Nephron progenitor cell (in vitro differentiated cells): ENCODE results near the gene SYNE2.

Source experiments
- DNase-seq: peaks from one replicate; pipeline ENCODE4 v3.0.0; 2021
- H3K27ac Mint-ChIP-seq: 2 replicates; pipeline ENCODE4 v1.8.0; 2021; ENCODE audit warnings: mild to moderate bottlenecking, moderate library complexity, mixed read lengths
- H3K27me3 Mint-ChIP-seq: 2 replicates; pipeline ENCODE4 v1.8.0; 2021; ENCODE audit warnings: mild to moderate bottlenecking, low read depth, mixed read lengths; ENCODE audit not compliant: poor library complexity
- H3K36me3 Mint-ChIP-seq: 2 replicates; pipeline ENCODE4 v1.8.0; 2021; ENCODE audit warnings: low read depth, mixed read lengths
- H3K4me1 Mint-ChIP-seq: 2 replicates; pipeline ENCODE4 v1.8.0; 2021; ENCODE audit warnings: mixed read lengths
- H3K4me3 Mint-ChIP-seq: 2 replicates; pipeline ENCODE4 v1.8.0; 2021; ENCODE audit warnings: mild to moderate bottlenecking, moderate library complexity, mixed read lengths
- H3K9me3 Mint-ChIP-seq: 2 replicates; pipeline ENCODE4 v1.8.0; 2021; ENCODE audit warnings: mild to moderate bottlenecking, moderate library complexity, mixed read lengths
- TF ChIP-seq, protein P1 (sequence below): fragments of 200-600 bp; sonication (generic); IDR thresholded peaks from 2 replicates; pipeline ENCODE4 v1.5.0; 2021; ENCODE audit warnings: antibody characterized with exemption

Gene SYNE2

DNA sequence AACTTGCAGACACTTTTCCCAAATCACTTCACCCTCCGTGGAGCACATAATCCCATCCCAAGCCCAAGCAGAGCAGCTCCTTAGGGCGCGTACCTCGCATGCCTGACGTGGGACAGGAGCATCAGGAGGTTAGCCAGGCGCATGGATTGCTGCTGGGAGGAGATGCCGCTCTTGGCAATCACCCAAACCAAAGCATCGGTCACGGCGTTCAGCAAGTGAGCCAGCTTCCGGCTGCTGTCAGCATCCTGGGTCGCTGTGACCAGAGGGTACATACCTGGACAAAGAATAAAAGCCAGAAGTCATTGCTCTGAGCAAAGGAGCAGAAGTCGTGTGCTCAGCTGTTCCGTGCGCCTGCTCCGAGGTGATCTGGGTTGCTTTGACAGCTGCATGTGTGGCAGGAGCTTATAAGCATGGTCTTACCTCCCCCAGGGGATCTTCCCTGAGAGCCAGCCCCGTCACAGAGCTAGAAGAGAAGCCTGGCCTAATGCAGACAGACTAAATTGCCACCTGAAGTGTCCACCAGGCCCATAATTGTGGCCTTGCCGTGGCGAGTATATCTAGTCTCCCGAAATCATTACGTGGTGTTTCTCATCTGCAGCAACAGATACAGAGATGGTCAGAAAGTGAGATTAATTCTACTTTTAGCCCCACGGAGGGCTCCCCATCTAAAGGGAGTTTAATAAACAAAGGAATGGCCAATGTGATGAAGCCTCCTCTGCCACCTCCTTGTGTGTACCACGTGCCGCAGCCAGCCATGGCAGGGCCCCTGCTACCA is 382.3 kb downstream of the SYNE2 start:
- TF ChIP-seq, protein P1, sequence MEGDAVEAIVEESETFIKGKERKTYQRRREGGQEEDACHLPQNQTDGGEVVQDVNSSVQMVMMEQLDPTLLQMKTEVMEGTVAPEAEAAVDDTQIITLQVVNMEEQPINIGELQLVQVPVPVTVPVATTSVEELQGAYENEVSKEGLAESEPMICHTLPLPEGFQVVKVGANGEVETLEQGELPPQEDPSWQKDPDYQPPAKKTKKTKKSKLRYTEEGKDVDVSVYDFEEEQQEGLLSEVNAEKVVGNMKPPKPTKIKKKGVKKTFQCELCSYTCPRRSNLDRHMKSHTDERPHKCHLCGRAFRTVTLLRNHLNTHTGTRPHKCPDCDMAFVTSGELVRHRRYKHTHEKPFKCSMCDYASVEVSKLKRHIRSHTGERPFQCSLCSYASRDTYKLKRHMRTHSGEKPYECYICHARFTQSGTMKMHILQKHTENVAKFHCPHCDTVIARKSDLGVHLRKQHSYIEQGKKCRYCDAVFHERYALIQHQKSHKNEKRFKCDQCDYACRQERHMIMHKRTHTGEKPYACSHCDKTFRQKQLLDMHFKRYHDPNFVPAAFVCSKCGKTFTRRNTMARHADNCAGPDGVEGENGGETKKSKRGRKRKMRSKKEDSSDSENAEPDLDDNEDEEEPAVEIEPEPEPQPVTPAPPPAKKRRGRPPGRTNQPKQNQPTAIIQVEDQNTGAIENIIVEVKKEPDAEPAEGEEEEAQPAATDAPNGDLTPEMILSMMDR = no peak
- H3K4me1 Mint-ChIP-seq = peaks cover 10% of the 10 kb centered on the region
- peak overlapping the region; percentile 52 for H3K27ac Mint-ChIP-seq
- H3K4me3 Mint-ChIP-seq = no peak overlapping the region
- no peaks in the 10 kb centered on the region for H3K9me3 Mint-ChIP-seq
- DNase-seq = no peak
- H3K36me3 Mint-ChIP-seq = peaks cover 22% of the 10 kb centered on the region
- H3K27me3 Mint-ChIP-seq = no peaks in the 10 kb centered on the region

DNA sequence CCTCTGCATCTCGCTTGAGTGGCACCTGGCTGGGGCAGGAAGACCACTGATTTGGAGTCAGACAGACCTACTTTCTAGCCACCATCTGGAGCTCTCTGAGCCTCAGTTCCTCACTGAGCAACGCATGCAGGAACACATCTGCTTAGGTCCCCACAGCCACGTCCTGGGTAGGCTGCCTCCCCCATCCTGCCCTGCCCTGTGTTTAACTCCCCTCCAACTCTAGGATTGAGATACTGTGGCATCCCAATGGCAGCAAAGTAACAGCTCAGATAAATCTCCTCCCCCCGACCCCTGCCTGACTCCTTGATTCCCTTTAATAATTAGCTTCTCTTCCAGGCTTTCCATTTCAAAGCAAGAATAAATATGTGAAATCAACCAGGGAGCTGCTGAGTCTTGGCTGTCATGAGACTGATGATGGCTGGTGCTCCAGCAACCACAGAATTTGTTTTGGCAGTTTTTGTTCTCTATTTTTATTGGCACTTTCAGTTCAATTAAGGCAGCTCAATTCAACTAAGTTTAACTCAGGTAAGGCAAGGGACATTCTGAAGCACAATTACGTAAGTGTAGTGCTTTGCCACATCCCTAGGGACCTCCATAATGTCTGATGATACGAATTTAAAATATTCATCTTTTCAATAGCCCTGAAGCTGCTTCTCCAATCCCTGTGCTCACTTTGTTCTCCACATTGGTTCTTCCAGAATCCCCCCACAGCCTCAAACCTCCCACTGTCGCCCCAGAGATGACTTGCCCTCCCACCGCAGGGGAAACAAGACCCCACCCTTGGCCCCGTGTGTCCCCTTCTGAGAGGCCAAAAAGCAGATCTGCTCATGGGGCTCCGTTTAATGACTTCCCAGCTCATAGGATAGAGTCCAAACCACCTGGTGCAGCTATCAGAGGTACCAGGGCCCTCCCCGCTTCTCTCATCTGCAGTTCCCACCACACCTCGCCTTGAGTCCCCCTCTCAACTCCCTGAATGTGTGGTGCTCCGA is 383.1 kb downstream of the SYNE2 start:
- DNase-seq = no peak
- Mint-ChIP-seq H3K36me3 (peaks cover 17% of the 10 kb centered on the region), H3K27ac (no peak overlapping the region), H3K9me3 (no peaks in the 10 kb centered on the region), H3K27me3 (no peaks in the 10 kb centered on the region), H3K4me1 (peaks cover 10% of the 10 kb centered on the region), H3K4me3 (no peak overlapping the region)
- TF ChIP-seq, protein P1 = no peak

DNA sequence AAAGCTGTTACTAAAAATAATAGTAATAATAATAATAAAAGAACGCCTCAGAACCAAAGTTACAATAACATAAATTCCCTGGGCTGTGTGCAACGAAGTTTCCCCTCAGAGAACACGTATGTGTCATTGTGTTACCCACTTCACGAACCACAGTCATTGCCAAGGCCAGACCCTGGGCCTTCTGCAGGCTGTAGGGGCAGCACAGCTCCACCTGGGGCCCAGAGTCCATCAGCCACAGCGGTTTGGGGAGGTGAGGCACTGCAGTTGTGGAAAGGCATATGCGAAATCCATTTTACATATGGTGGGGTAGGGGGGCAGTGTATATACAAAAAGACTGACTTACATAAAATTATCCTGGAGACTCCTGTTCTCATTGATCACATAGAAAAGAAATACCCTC is 385.2 kb downstream of the SYNE2 start:
- H3K4me3 Mint-ChIP-seq = no peak overlapping the region
- H3K4me1 Mint-ChIP-seq = peaks cover 10% of the 10 kb centered on the region
- TF ChIP-seq, protein P1 = no peak
- H3K9me3 Mint-ChIP-seq = peaks cover 6% of the 10 kb centered on the region
- H3K36me3 Mint-ChIP-seq = no peaks in the 10 kb centered on the region
- H3K27ac Mint-ChIP-seq = no peak overlapping the region
- H3K27me3 Mint-ChIP-seq = no peaks in the 10 kb centered on the region
- DNase-seq = no peak

DNA sequence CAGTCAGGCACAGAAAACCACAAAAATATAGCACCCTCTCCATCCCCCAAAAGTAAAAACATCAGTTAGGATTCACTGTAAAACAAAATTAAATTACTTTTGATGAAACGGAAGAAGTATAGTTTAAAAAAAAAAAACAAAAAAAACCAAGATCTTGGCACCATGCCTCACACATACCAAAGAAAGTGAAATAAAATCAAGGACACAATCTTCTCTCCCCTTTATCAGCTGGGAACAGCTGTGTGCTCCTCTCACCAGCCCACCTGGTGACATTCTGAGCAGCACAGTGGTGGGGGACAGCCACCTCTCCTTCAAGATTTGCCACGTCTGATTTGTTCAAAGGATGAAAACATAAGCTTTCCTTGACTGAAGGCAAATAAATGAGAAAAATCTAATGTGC is 385.8 kb downstream of the SYNE2 start:
- peaks cover 6% of the 10 kb centered on the region for H3K9me3 Mint-ChIP-seq
- peaks cover 10% of the 10 kb centered on the region for H3K4me1 Mint-ChIP-seq
- H3K4me3 Mint-ChIP-seq = no peak overlapping the region

DNA sequence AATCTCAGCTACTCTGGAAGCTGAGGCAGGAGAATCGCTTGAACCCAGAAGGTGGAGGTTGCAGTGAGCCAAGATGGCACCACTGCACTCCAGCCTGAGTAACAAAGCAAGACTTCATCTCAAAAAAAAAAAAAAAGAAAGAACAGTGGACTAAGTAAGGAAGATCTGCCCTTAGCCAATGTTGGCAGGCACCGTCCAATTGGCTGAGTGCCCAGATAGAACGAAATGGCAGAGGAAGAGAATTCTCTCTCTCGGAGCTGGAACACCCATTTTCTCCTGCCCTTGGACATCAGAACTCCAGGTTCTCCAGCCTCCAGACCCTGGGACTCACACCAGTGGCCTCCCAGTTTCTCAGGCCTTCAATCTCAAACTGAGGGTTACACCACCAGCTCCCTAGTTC is 391.5 kb downstream of the SYNE2 start:
- Mint-ChIP-seq H3K9me3 (peaks cover 6% of the 10 kb centered on the region), H3K4me1 (no peaks in the 10 kb centered on the region), H3K4me3 (no peak overlapping the region), H3K36me3 (no peaks in the 10 kb centered on the region), H3K27ac (no peak overlapping the region), H3K27me3 (no peaks in the 10 kb centered on the region)
- no peak for DNase-seq
- TF ChIP-seq, protein P1 = no peak

More for the DNA sequence above, 385.8 kb downstream of the SYNE2 start:
- TF ChIP-seq, protein P1 = no peak
- H3K36me3 Mint-ChIP-seq = no peaks in the 10 kb centered on the region
- DNase-seq = no peak
- H3K27ac Mint-ChIP-seq = no peak overlapping the region
- no peaks in the 10 kb centered on the region for H3K27me3 Mint-ChIP-seq
